Measurements from ENCODE around the gene PLEKHA7.
A peak's percentile ranks its signal among the peaks of the same experiment; 100 is the strongest.
"Not testable (repeated sequence)": the region's sequence is repeated elsewhere in the genome, so short reads cannot be mapped to it uniquely, and the experiment has no call there.

Gene PLEKHA7

GRCh38 chr11:16977136-16977993 lies 36.8 kb downstream of the PLEKHA7 start:
- no peak for DNase-seq (ENCODE audit: low read depth in 1 of 2, low spot score in 1 of 2)

- no peak for DNase-seq (ENCODE audit: low read depth in 1 of 2, low spot score in 1 of 2)
These were observed 37.8 kb downstream of the PLEKHA7 start for GRCh38 chr11:16976379-16976778.

GRCh38 chr11:16975906-16976305 lies 38.3 kb downstream of the PLEKHA7 start:
- DNase-seq (ENCODE audit: low read depth in 1 of 2, low spot score in 1 of 2): no peak

GRCh38 chr11:16973338-16973964 lies 40.8 kb downstream of the PLEKHA7 start:
- DNase-seq (ENCODE audit: low read depth in 1 of 2, low spot score in 1 of 2): no peak

GRCh38 chr11:16969010-16969999 lies 44.9 kb downstream of the PLEKHA7 start:
- no peak for DNase-seq (ENCODE audit: low read depth in 1 of 2, low spot score in 1 of 2)

GRCh38 chr11:16968196-16968595 lies 46.0 kb downstream of the PLEKHA7 start:
- no peak for DNase-seq (ENCODE audit: low read depth in 1 of 2, low spot score in 1 of 2)

- DNase-seq (ENCODE audit: low read depth in 1 of 2, low spot score in 1 of 2): no peak
These were observed 47.1 kb downstream of the PLEKHA7 start for GRCh38 chr11:16966930-16967671.

GRCh38 chr11:16964501-16964900 lies 49.7 kb downstream of the PLEKHA7 start:
- DNase-seq (ENCODE audit: low read depth in 1 of 2, low spot score in 1 of 2): no peak

- DNase-seq (ENCODE audit: low read depth in 1 of 2, low spot score in 1 of 2): no peak
These were observed 50.8 kb downstream of the PLEKHA7 start for GRCh38 chr11:16963316-16963876.

- DNase-seq (ENCODE audit: low read depth in 1 of 2, low spot score in 1 of 2): not testable (repeated sequence)
These were observed 51.6 kb downstream of the PLEKHA7 start for GRCh38 chr11:16962589-16962988.

- no peak for DNase-seq (ENCODE audit: low read depth in 1 of 2, low spot score in 1 of 2)
These were observed 52.1 kb downstream of the PLEKHA7 start for GRCh38 chr11:16962146-16962545.

GRCh38 chr11:16960250-16960649 lies 54.0 kb downstream of the PLEKHA7 start:
- DNase-seq (ENCODE audit: low read depth in 1 of 2, low spot score in 1 of 2): no peak

- DNase-seq (ENCODE audit: low read depth in 1 of 2, low spot score in 1 of 2): no peak
These were observed 54.6 kb downstream of the PLEKHA7 start for GRCh38 chr11:16959602-16960001.

GRCh38 chr11:16958833-16959232 lies 55.4 kb downstream of the PLEKHA7 start:
- DNase-seq (ENCODE audit: low read depth in 1 of 2, low spot score in 1 of 2): no peak

GRCh38 chr11:16956538-16957153 lies 57.6 kb downstream of the PLEKHA7 start:
- DNase-seq (ENCODE audit: low read depth in 1 of 2, low spot score in 1 of 2): no peak

- DNase-seq (ENCODE audit: low read depth in 1 of 2, low spot score in 1 of 2): no peak
These were observed 60.6 kb downstream of the PLEKHA7 start for GRCh38 chr11:16953663-16954062.

GRCh38 chr11:16946477-16947282 lies 67.5 kb downstream of the PLEKHA7 start:
- no peak for DNase-seq (ENCODE audit: low read depth in 1 of 2, low spot score in 1 of 2)

GRCh38 chr11:16945671-16946469 lies 68.3 kb downstream of the PLEKHA7 start:
- DNase-seq (ENCODE audit: low read depth in 1 of 2, low spot score in 1 of 2): peak in 1 of 2 donors; percentile 18
